ENCODE measurements around the gene LRMDA.

DNA sequence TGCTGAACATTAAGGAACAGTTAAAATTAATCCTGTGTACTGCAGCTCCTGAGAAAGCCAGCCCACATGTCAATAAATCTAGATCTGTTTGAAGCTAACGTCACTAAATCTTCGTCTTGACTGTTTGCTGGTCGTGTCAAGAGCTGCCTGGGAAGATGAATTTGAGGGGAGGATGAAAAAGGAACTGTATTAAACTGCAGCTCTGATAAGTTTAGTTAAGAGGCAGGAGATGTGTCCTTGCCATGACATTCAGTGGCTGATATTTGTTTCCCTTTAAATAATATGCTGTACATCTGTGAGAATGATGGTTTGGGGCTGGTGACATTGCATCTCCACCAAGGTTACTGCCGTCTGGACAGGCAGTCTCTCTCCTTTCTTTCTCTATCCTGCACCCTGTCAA is 435.3 kb downstream of the LRMDA start:
- TF ChIP-seq MYC (IDR thresholded peaks at IDR 0.05; ENCODE audit: low read depth, low read length) (no peak), POLR2A (IDR thresholded peaks at IDR 0.05; ENCODE audit: low read depth, low read length) (no peak), GATA2 (IDR thresholded peaks at IDR 0.05; ENCODE audit: insufficient read depth, insufficient read length, low read depth, low read length) (no peak), EZH2 (IDR thresholded peaks at IDR 0.05; ENCODE audit: borderline replicate concordance, low read depth, low read length, severe bottlenecking) (no peak), POLR2AphosphoS5 (IDR thresholded peaks at IDR 0.05; ENCODE audit: insufficient read depth, low read depth, low read length) (no peak), JUN (IDR thresholded peaks at IDR 0.05; ENCODE audit: borderline replicate concordance, insufficient read depth, insufficient read length, low read depth) (no peak)
- TF ChIP-seq, protein P1, sequence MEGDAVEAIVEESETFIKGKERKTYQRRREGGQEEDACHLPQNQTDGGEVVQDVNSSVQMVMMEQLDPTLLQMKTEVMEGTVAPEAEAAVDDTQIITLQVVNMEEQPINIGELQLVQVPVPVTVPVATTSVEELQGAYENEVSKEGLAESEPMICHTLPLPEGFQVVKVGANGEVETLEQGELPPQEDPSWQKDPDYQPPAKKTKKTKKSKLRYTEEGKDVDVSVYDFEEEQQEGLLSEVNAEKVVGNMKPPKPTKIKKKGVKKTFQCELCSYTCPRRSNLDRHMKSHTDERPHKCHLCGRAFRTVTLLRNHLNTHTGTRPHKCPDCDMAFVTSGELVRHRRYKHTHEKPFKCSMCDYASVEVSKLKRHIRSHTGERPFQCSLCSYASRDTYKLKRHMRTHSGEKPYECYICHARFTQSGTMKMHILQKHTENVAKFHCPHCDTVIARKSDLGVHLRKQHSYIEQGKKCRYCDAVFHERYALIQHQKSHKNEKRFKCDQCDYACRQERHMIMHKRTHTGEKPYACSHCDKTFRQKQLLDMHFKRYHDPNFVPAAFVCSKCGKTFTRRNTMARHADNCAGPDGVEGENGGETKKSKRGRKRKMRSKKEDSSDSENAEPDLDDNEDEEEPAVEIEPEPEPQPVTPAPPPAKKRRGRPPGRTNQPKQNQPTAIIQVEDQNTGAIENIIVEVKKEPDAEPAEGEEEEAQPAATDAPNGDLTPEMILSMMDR (IDR thresholded peaks at IDR 0.05; ENCODE audit: extremely low read depth in 1 of 2, insufficient read depth in 1 of 2, low read depth in 1 of 2, low read length in 2 of 2): no peak
- TF ChIP-seq, protein P2, sequence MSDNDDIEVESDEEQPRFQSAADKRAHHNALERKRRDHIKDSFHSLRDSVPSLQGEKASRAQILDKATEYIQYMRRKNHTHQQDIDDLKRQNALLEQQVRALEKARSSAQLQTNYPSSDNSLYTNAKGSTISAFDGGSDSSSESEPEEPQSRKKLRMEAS (IDR thresholded peaks at IDR 0.05; ENCODE audit: insufficient read depth, insufficient read length): no peak
